K562 (cell line): ENCODE data around the gene KMT2D. TPM values are rescaled to one million over a fixed set of nuclear protein-coding genes. Genes with fewer than 3 reads are reported as not detected.

Source experiments
- ATAC-seq: fragments of 200-7000 bp; cut with Tn5 transposase; 3 replicates; pipeline ENCODE4 v1.9.1; 2020; ENCODE audit warnings: moderate library complexity
- BruUV-seq: library from RNA; stranded (reverse); fragments of 400-500 nt; replicated peaks from 2 replicates; lab custom pipeline; 2021; lab: Mats Ljungman, UMichigan
- CTCF ChIA-PET: fragments of 300-600 bp; formaldehyde crosslinking; extraction: SDS; loops from one replicate; lab custom pipeline; 2021; ENCODE audit warnings: low intra/inter-chr PET ratio; lab: Yijun Ruan, JAX
- POLR2A ChIA-PET: fragments of 300-600, 350-650 bp; sonication (Branson Sonifier 250); formaldehyde crosslinking; extraction: SDS; loops from one replicate; lab custom pipeline; 2021; ENCODE audit warnings: antibody characterized with exemption, inconsistent platforms; lab: Yijun Ruan, JAX
- DNase-seq, 4 experiments: peaks; one replicate each; pipeline versions ENCODE4 v3.0.0 to v3.0.0-alpha.2; 2011 to 2018; ENCODE audit warnings: low spot score in 3 of 4, mixed read lengths in 3 of 4; ENCODE audit errors: extremely low read depth in 1 of 4
- FAIRE-seq: peaks from 2 replicates; lab custom pipeline; 2011; peaks lifted over from hg19 to GRCh38; lab: Jason Lieb, UNC
- H2AFZ ChIP-seq: 2 replicates; pipeline ENCODE4 v1.6.0; 2011; ENCODE audit warnings: low read depth, low read length, control low read depth, inconsistent platforms
- H3K27ac ChIP-seq: fragments of 200-600 bp; 3 replicates; pipeline ENCODE4 v1.8.0; 2011; ENCODE audit warnings: low read depth, mild to moderate bottlenecking, control low read depth, inconsistent platforms, low read length, moderate library complexity, mixed read lengths; ENCODE audit errors: extremely low read depth
- H3K27me3 ChIP-seq, 2 experiments: fragments of 300-600 bp in 1 of 2; 2 replicates in 1 of 2; 3 replicates in 1 of 2; pipeline versions ENCODE4 v1.6.0 to v1.8.0; 2011; ENCODE audit warnings: inconsistent platforms in 2 of 2, low read length in 2 of 2, mild to moderate bottlenecking in 1 of 2, mixed read lengths in 1 of 2, moderate library complexity in 1 of 2; ENCODE audit not compliant: control insufficient read depth in 2 of 2, insufficient read depth in 2 of 2
- H3K36me3 ChIP-seq: fragments of 300-600 bp; 3 replicates; pipeline ENCODE4 v1.8.0; 2011; ENCODE audit warnings: mild to moderate bottlenecking, low read length, inconsistent platforms; ENCODE audit not compliant: control insufficient read depth, insufficient read depth
- H3K4me1 ChIP-seq, 2 experiments: fragments of 200-600 bp in 1 of 2; replicated peaks in 1 of 2; 2 replicates in 1 of 2; 3 replicates in 1 of 2; pipeline versions ENCODE4 v1.5.1 to v1.8.0; 2011; ENCODE audit warnings: inconsistent platforms in 2 of 2, low read length in 2 of 2, mild to moderate bottlenecking in 1 of 2, mixed read lengths in 1 of 2, moderate library complexity in 1 of 2; ENCODE audit not compliant: control insufficient read depth in 2 of 2, insufficient read depth in 2 of 2
- H3K4me2 ChIP-seq: 2 replicates; pipeline ENCODE4 v1.6.1; 2011; ENCODE audit warnings: low read length, control low read depth, inconsistent platforms, mixed read lengths; ENCODE audit not compliant: insufficient read depth
- H3K4me3 ChIP-seq: fragments of 200-600 bp; sonication (generic), shearing (Covaris generic); 2 replicates; pipeline ENCODE4 v1.5.1; 2016; ENCODE audit warnings: control low read depth, inconsistent platforms
- H3K79me2 ChIP-seq: fragments of 200-600 bp; 3 replicates; pipeline ENCODE4 v1.8.0; 2011; ENCODE audit warnings: low read length, inconsistent platforms; ENCODE audit not compliant: control insufficient read depth, insufficient read depth
- H3K9ac ChIP-seq, 2 experiments: 2 replicates each; pipeline versions ENCODE4 v1.6.0 to v1.6.1; 2011; ENCODE audit warnings: low read depth in 2 of 2, low read length in 2 of 2, control low read depth in 1 of 2, inconsistent platforms in 1 of 2, mild to moderate bottlenecking in 1 of 2, mixed read lengths in 1 of 2; ENCODE audit not compliant: insufficient read depth in 1 of 2
- H3K9me1 ChIP-seq: one replicate; pipeline ENCODE4 v1.6.0; 2011; ENCODE audit warnings: inconsistent platforms, mild to moderate bottlenecking, low read length, moderate library complexity; ENCODE audit not compliant: control insufficient read depth, insufficient read depth
- H3K9me3 ChIP-seq: replicated peaks from 2 replicates; pipeline ENCODE4 v1.5.1; 2011; ENCODE audit warnings: low read depth, low read length, inconsistent platforms; ENCODE audit not compliant: control insufficient read depth, insufficient read depth
- H4K20me1 ChIP-seq: replicated peaks from 2 replicates; pipeline ENCODE4 v1.6.1; 2011; ENCODE audit warnings: low read length, inconsistent platforms, mixed read lengths; ENCODE audit not compliant: control insufficient read depth, insufficient read depth
- BRCA1 ChIP-seq, 2 experiments: fragments of 450-650 bp in 1 of 2; sonication (generic) in 1 of 2; formaldehyde crosslinking in 1 of 2; IDR thresholded peaks; 2 replicates each; pipeline versions ENCODE4 v1.5.0 to v1.6.1; 2017 to 2020; ENCODE audit warnings: mild to moderate bottlenecking in 1 of 2, missing genetic modification reagents in 1 of 2
- REST ChIP-seq, 2 experiments: fragments of 450-650 bp; formaldehyde crosslinking in 1 of 2; IDR thresholded peaks; 2 replicates each; pipeline versions ENCODE4 v1.4.0 to v1.6.1; 2014 to 2020; ENCODE audit warnings: mild to moderate bottlenecking in 2 of 2, borderline replicate concordance in 1 of 2, low read depth in 1 of 2
- TGIF2 ChIP-seq: sonication (generic); formaldehyde crosslinking; IDR thresholded peaks from 2 replicates; pipeline ENCODE4 v1.8.1; 2022; ENCODE audit warnings: mild to moderate bottlenecking, missing genetic modification reagents, moderate library complexity
- ZC3H4 ChIP-seq: sonication (generic); formaldehyde crosslinking; IDR thresholded peaks from 2 replicates; pipeline ENCODE4 v1.9.0; 2021; ENCODE audit warnings: missing genetic modification reagents, borderline replicate concordance
- ZNF398 ChIP-seq: fragments of 250-450 bp; sonication (Bioruptor Pico); IDR thresholded peaks from 2 replicates; pipeline ENCODE4 v1.8.0; 2021; ENCODE audit warnings: moderate library complexity, mild to moderate bottlenecking, inconsistent platforms
- ZNF740 ChIP-seq, 3 experiments: fragments of 200-800 bp in 1 of 3; sonication (Bioruptor generic) in 1 of 3; sonication (generic) in 1 of 3; formaldehyde crosslinking in 1 of 3; IDR thresholded peaks; 2 replicates each; pipeline versions ENCODE4 v1.6.1 to v1.8.0; 2016 to 2022; ENCODE audit warnings: mild to moderate bottlenecking in 2 of 3, missing compliant biosample characterization in 2 of 3, missing genetic modification characterization in 2 of 3, missing genetic modification reagents in 1 of 3
- ZNF764 ChIP-seq: fragments of 250-450 bp; sonication (Bioruptor Pico); IDR thresholded peaks from 2 replicates; pipeline ENCODE4 v1.4.0; 2020; ENCODE audit warnings: low read depth, mild to moderate bottlenecking, moderate library complexity
- WGBS: fragments of 100-300 bp; shearing (Covaris generic); methylation state at CpG from one replicate; pipeline ENCODE4 v1.1.6; 2016; ENCODE audit warnings: low coverage, mixed read lengths; ENCODE audit not compliant: insufficient coverage; ENCODE audit errors: missing lambda C conversion rate; 5-methylcytosine and 5-hydroxymethylcytosine counted together
- in situ Hi-C: fragments of 300-500 bp; cut with MboI; formaldehyde crosslinking; loops from 4 replicates; pipeline ENCODE4 v1.15.0; 2018; ENCODE audit warnings: inconsistent platforms, mixed read lengths
- intact Hi-C: fragments of 100-400 bp; cut with micrococcal nuclease; formaldehyde crosslinking; loops from 2 replicates; pipeline ENCODE4 v1.14.2; 2022
- polyA plus RNA-seq, 8 experiments: library from polyadenylated mRNA; depleted of rRNA in 4 of 8; stranded (reverse) in 5 of 8; unstranded in 3 of 8; fragments of >200 nt; fragmentation: Nextera tagmentation in 2 of 8; fragmentation: Illumina TruSeq in 1 of 8; extraction: Ambion mirVana in 2 of 8; extraction: Trizol in 1 of 8; gene quantifications; 2 replicates each; pipeline versions ENCODE4 v1.2.1 to v1.2.3, GENCODE V29; 2011 to 2014; ENCODE audit warnings: inconsistent platforms in 1 of 8, missing spikeins in 1 of 8
- total RNA-seq, 7 experiments: library from RNA; depleted of rRNA in 6 of 7; stranded (reverse); fragments of >200 nt in 6 of 7; fragmentation: Illumina TruSeq in 2 of 7; extraction: Trizol in 2 of 7; gene quantifications; 2 replicates each; pipeline versions ENCODE4 v1.2.1 to v1.2.3, GENCODE V29; 2011 to 2021; ENCODE audit warnings: low replicate concordance in 1 of 7

KMT2D gene
- total and polyA plus RNA-seq, 9 of the 15 experiments (the other 6 are each of a cell fraction or from before 2014, with no cell fraction given) = 0.22 to 93.7 (median 13.7) TPM

- Histone ChIP-seq H3K9ac (peak overlapping the region; percentile 96 to 98), H3K9me1 (no peaks in the 10 kb centered on the region), H3K79me2 (peaks cover 56% of the 10 kb centered on the region), H3K4me2 (peak overlapping the region; percentile 94), H3K4me3 (peak overlapping the region; percentile 94), H3K9me3 (no peaks in the 10 kb centered on the region), H3K27me3 (no peaks in the 10 kb centered on the region), H2AFZ (peak overlapping the region; percentile 86), H3K27ac (peak overlapping the region; percentile 98), H3K4me1 (peaks cover 10 to 20% of the 10 kb centered on the region in 2 experiments; a peak in 4 of 5 replicates), H4K20me1 (peaks cover 34% of the 10 kb centered on the region), H3K36me3 (peaks cover 18% of the 10 kb centered on the region; the same call in 2 of the 3 replicates)
- POLR2A ChIA-PET = interaction anchor here (1.3 to 6.4 kb wide), 2 partner anchors 69 to 147 kb away, joined by 3 to 40 read pairs; partner anchors contain the start of gene TUBA1B
- in situ Hi-C loops (loop anchor here (5.0 kb wide), 2 partner anchors 36 to 171 kb away; no protein-coding TSS in a partner anchor), intact Hi-C loops (loop anchor here (5.0 to 10.0 kb wide), 2 partner anchors 71 to 284 kb away; partner anchors contain the start of genes DNAJC22 and TUBA1B)
- 1% methylated on average over 16 of the region's 16 CpGs for WGBS
- DNase-seq (peak in 1 of 4 experiments; percentile 44), FAIRE-seq (no peak), ATAC-seq (peak; percentile 2; the same call in 2 of the 3 replicates)
- TSS peak; percentile 90 for BruUV-seq
- CTCF ChIA-PET = interaction anchor here (0.5 to 2.3 kb wide), 3 partner anchors 31 to 173 kb away, joined by 3 to 5 read pairs (median 3); no protein-coding TSS in a partner anchor
- no peak for TF ChIP-seq REST (IDR thresholded peaks at IDR 0.05; ENCODE audit: borderline replicate concordance)
- TF ChIP-seq REST (CRISPR knock-in tag; IDR thresholded peaks at IDR 0.05; ENCODE audit: low read depth) = 0 out of 2 replicates have a peak, but pooled peaks have one; percentile 1
- TF ChIP-seq BRCA1 (IDR thresholded peaks at IDR 0.05) = no peak
- 0 out of 2 replicates have a peak, but pooled peaks have one; percentile 38 for TF ChIP-seq BRCA1 (CRISPR knock-in tag; IDR thresholded peaks at IDR 0.05)
- TF ChIP-seq ZC3H4 (CRISPR knock-in tag) = 0 out of 2 replicates have a peak, but pooled peaks have one; percentile 61
- TF ChIP-seq TGIF2 (CRISPR knock-in tag) = 0 out of 2 replicates have a peak, but pooled peaks have one; percentile 6
- TF ChIP-seq ZNF764 (CRISPR knock-in tag) = no peak
- peak; percentile 55; the same call in 1 of the 2 replicates for TF ChIP-seq ZNF740 (CRISPR knock-in tag; IDR thresholded peaks at IDR 0.05)
- no peak for TF ChIP-seq ZNF740 (tag; IDR thresholded peaks at IDR 0.05)
- TF ChIP-seq ZNF398 (CRISPR knock-in tag) = no peak
Measured at GRCh38 chr12:49061157-49061650, 610 bp upstream of the KMT2D start.
